Retina (tissue), 1 donor: Measurements from ENCODE around the gene STK33.

Source experiments
- DNase-seq: peaks from one replicate; pipeline ENCODE4 v3.0.0-alpha.2; 2016

STK33 gene

GRCh38 chr11:8371516-8371884, 222.5 kb downstream of the STK33 start:
- DNase-seq: no peak

- no peak for DNase-seq
These were observed 223.1 kb downstream of the STK33 start for GRCh38 chr11:8370812-8371515.

GRCh38 chr11:8369592-8370205, 224.3 kb downstream of the STK33 start:
- DNase-seq: no peak

- DNase-seq: no peak
These were observed 225.3 kb downstream of the STK33 start for GRCh38 chr11:8368772-8369171.

GRCh38 chr11:8368194-8368593, 225.8 kb downstream of the STK33 start:
- no peak for DNase-seq

GRCh38 chr11:8366316-8366715, 227.7 kb downstream of the STK33 start:
- DNase-seq: no peak

- DNase-seq: no peak
These were observed 228.6 kb downstream of the STK33 start for GRCh38 chr11:8365216-8365941.

- DNase-seq: no peak
These were observed 230.1 kb downstream of the STK33 start for GRCh38 chr11:8363921-8364320.

- no peak for DNase-seq
These were observed 231.1 kb downstream of the STK33 start for GRCh38 chr11:8362899-8363298.

GRCh38 chr11:8362491-8362890, 231.5 kb downstream of the STK33 start:
- no peak for DNase-seq

GRCh38 chr11:8361664-8362210, 232.3 kb downstream of the STK33 start:
- DNase-seq: no peak

GRCh38 chr11:8361206-8361605, 232.8 kb downstream of the STK33 start:
- DNase-seq: no peak

GRCh38 chr11:8360086-8360828, 233.8 kb downstream of the STK33 start:
- no peak for DNase-seq

GRCh38 chr11:8359521-8359920, 234.5 kb downstream of the STK33 start:
- DNase-seq: no peak

GRCh38 chr11:8357891-8358566, 236.0 kb downstream of the STK33 start:
- no peak for DNase-seq

GRCh38 chr11:8357505-8357888, 236.5 kb downstream of the STK33 start:
- no peak for DNase-seq

- peak; percentile 80 for DNase-seq
These were observed 237.1 kb downstream of the STK33 start for GRCh38 chr11:8356721-8357504.

GRCh38 chr11:8356216-8356615, 237.8 kb downstream of the STK33 start:
- DNase-seq: no peak

GRCh38 chr11:8355416-8355742, 238.6 kb downstream of the STK33 start:
- no peak for DNase-seq

GRCh38 chr11:8354622-8355415, 239.2 kb downstream of the STK33 start:
- peak; percentile 90 for DNase-seq
